ENCODE results near the gene C1QB. TPM values are rescaled to one million over a fixed set of nuclear protein-coding genes. Genes with fewer than 3 reads are reported as not detected.

The C1QB gene, protein sequence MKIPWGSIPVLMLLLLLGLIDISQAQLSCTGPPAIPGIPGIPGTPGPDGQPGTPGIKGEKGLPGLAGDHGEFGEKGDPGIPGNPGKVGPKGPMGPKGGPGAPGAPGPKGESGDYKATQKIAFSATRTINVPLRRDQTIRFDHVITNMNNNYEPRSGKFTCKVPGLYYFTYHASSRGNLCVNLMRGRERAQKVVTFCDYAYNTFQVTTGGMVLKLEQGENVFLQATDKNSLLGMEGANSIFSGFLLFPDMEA
- total RNA-seq (2022; extraction: Qiagen RNA extraction) = not detected in 5 replicates

DNA sequence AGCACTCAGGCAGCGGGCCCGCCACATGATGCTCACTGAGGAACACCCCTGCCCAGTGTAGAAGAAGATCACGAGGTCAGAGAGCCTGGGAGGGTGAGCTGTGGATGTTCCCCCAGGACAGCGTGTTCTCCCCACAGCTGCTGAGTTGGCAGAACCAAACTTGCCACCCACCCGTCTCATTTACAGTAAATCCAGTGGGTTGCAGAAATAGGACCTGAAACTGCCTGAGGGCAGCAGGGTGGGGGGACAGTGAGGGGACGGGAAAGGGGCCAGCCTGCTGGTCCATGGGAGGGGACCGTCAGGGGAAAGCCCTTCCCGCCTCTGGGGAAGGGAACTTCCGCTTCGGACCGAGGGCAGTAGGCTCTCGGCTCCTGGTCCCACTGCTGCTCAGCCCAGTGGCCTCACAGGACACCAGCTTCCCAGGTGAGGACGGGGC, at the start of gene C1QB:
Gene C1QB (plus strand): TSS at position 356 of the 436 bp plus-strand sequence. CDS start 6,227 bp downstream, outside the sequence.

DNA sequence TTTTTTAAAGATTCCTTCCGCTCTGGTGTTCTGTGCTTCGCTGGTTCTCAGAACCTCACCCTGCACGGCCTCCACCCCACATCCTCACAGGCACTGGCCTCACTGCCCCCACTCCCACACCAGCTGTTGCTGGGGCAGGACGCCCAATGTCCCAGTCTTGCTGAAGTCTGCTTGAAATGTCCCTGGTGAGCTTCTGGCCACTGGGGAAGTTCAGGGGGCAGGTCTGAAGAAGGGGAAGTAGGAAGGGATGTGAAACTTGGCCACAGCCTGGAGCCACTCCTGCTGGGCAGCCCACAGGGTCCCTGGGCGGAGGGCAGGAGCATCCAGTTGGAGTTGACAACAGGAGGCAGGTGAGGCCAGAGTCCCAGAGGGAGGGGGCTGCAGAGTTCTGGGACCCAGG, 16.7 kb upstream of the C1QB start, which contains the start of gene C1QA:
Gene C1QA (plus strand): TSS at position 276 of the 400 bp plus-strand sequence. CDS start 989 bp downstream, outside the sequence.

DNA sequence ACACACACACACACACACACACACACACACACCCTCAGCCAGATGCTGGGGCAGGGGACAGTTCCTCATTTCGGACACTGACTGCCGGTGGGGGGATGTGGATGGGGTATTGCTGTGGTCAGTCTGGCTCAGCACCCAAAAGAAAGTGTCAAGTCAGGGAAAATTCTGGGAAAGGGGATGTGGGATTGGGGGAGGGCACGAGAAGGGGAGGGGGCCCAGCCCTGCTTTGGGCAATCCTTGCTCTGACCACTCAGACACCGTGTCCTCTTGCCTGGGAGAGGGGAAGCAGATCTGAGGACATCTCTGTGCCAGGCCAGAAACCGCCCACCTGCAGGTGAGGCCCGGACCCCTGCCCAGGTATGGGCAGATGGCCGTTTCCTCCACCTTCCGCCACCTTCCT, 9.7 kb upstream of the C1QB start, which contains the start of gene C1QC:
Gene C1QC (plus strand): TSS at position 253 of the 400 bp plus-strand sequence. CDS start 391 bp downstream, outside the sequence.

DNA sequence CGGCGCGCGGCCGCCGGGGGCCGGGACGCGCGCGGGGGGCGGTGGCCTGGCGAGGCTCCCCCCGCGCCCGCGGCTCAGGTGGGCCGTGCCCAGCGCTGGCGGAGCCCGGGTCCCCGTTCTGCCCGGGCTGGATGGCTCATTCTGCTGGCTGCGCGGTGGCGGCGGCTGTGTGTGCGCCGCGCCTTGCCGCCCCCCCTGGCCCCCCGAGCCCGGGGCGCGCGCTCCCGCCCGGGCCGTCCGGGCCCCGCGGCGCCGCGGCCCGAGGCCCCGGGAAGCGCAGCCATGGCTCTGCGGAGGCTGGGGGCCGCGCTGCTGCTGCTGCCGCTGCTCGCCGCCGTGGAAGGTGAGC, 57.6 kb downstream of the C1QB start, which contains the start of gene EPHB2:
Gene EPHB2 (plus strand): TSS at position 139 of the 349 bp plus-strand sequence. CDS start 144 bp downstream, at position 283.

Other genes with a start within 250 kb of the C1QB start
- 5.0 to 5.7 TPM (median 5.3 TPM) in 5 replicates for gene ZBTB40, start 201.4 kb upstream of the C1QB start, total RNA-seq (2022; extraction: Qiagen RNA extraction)
- 0.03 to 0.08 TPM (median 0.05 TPM) in 4 of 5 replicates, not detected in the other for gene EPHA8, start 89.7 kb upstream of the C1QB start, total RNA-seq (2022; extraction: Qiagen RNA extraction)
- gene C1QA, start 16.6 kb upstream of the C1QB start, total RNA-seq (2022; extraction: Qiagen RNA extraction) = not detected in 5 replicates
- not detected in 5 replicates for gene C1QC, start 9.6 kb upstream of the C1QB start, total RNA-seq (2022; extraction: Qiagen RNA extraction)
- 43.0 to 62.2 TPM (median 50.6 TPM) in 5 replicates for gene EPHB2, start 57.6 kb downstream of the C1QB start, total RNA-seq (2022; extraction: Qiagen RNA extraction)

All from A549 treated with CORT108297 at 1 μM for 4 hours (cell line).